NB4 (cell line): ENCODE measurements around the gene FBXL13.

ENCODE experiments used
- POLR2A ChIP-seq: IDR thresholded peaks from 2 replicates; pipeline ENCODE4 v1.6.1; 2011; ENCODE audit warnings: mild to moderate bottlenecking; ENCODE audit not compliant: insufficient read length; ENCODE audit errors: extremely low read depth
- TF ChIP-seq, protein P1 (sequence below): IDR thresholded peaks from one replicate; pipeline ENCODE4 v1.5.1; 2012; ENCODE audit warnings: low read depth, low read length

DNA sequence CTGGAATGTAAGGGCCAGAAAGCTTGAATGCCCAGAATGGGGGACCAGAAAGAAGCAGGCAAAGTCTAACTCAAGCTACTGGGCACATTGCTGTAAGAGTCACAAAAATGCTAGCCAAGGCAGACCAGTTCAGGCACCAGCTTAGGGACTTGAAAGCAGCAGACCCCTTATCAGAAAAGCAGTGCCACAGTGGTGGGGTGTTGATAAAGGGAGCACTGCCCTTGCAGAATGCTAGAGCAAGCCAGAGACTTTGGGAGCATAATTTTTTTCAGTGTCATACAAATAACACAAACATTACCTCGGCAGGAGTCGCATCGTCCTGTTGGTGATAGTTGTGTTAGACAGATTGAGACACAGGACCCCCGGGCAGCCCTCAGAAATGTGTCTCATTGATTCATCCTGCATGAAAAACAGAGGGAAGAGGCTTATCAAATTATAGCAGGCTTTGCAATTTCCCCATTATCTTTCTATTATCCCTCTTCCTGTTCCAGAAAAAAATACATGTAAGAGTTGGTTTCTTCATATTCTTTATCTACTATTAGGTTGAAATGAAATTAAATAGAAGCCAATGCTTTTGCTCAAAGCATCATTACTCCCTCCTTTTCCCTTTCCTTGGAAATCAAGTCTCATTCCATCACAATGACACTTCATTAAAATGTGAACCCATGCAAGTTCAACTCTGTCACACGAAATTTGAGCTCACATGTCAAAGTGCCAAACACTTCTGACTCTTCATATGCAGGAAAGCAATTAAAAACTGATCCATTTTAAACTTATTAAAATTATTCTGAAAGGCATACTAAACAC, 148.4 kb downstream of the FBXL13 start:
- TF ChIP-seq, protein P1, sequence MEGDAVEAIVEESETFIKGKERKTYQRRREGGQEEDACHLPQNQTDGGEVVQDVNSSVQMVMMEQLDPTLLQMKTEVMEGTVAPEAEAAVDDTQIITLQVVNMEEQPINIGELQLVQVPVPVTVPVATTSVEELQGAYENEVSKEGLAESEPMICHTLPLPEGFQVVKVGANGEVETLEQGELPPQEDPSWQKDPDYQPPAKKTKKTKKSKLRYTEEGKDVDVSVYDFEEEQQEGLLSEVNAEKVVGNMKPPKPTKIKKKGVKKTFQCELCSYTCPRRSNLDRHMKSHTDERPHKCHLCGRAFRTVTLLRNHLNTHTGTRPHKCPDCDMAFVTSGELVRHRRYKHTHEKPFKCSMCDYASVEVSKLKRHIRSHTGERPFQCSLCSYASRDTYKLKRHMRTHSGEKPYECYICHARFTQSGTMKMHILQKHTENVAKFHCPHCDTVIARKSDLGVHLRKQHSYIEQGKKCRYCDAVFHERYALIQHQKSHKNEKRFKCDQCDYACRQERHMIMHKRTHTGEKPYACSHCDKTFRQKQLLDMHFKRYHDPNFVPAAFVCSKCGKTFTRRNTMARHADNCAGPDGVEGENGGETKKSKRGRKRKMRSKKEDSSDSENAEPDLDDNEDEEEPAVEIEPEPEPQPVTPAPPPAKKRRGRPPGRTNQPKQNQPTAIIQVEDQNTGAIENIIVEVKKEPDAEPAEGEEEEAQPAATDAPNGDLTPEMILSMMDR: no peak
- TF ChIP-seq POLR2A: no peak
